Neural cell (in vitro differentiated cells): ENCODE results near the gene ARHGAP42. TPM values are rescaled to one million over a fixed set of nuclear protein-coding genes. Genes with fewer than 3 reads are reported as not detected.

ENCODE experiments used
- H2AFZ ChIP-seq: fragments of 200-600, 300-800 bp; sonication (generic), shearing (Covaris generic); 2 replicates; pipeline ENCODE4 v1.6.0; 2014; ENCODE audit warnings: low read depth, mild to moderate bottlenecking, antibody characterized with exemption, low read length, moderate library complexity
- H3F3A ChIP-seq: fragments of 200-600 bp; shearing (Covaris generic); 2 replicates; pipeline ENCODE4 v1.6.1; 2016; ENCODE audit warnings: mild to moderate bottlenecking, moderate library complexity, mixed read lengths, antibody characterized with exemption, low read length; ENCODE audit not compliant: insufficient read depth, poor library complexity, severe bottlenecking
- H3K27ac ChIP-seq: fragments of 200-600, 300-800 bp; sonication (generic), shearing (Covaris generic); 2 replicates; pipeline ENCODE4 v1.5.1; 2014; ENCODE audit warnings: mild to moderate bottlenecking, low read length, moderate library complexity
- H3K27me3 ChIP-seq: fragments of 300-800, 200-600 bp; sonication (generic), shearing (Covaris generic); 2 replicates; pipeline ENCODE4 v1.6.0; 2014; ENCODE audit warnings: mild to moderate bottlenecking, low read depth, low read length, moderate library complexity; ENCODE audit not compliant: insufficient read depth
- H3K36me3 ChIP-seq: fragments of 300-800, 200-600 bp; sonication (generic), shearing (Covaris generic); 2 replicates; pipeline ENCODE4 v1.5.1; 2014; ENCODE audit warnings: mild to moderate bottlenecking, antibody characterized with exemption, low read length, moderate library complexity; ENCODE audit not compliant: insufficient read depth
- H3K4me2 ChIP-seq: fragments of 300-800, 200-600 bp; sonication (generic), shearing (Covaris generic); 2 replicates; pipeline ENCODE4 v1.6.0; 2014; ENCODE audit warnings: mild to moderate bottlenecking, low read length
- H3K4me3 ChIP-seq: fragments of 300-800, 200-600 bp; sonication (generic), shearing (Covaris generic); 2 replicates; pipeline ENCODE4 v1.5.1; 2014; ENCODE audit warnings: mild to moderate bottlenecking, low read length, moderate library complexity
- H3K79me2 ChIP-seq: fragments of 200-600 bp; shearing (Covaris generic); replicated peaks from 2 replicates; pipeline ENCODE4 v1.6.0; 2014; ENCODE audit warnings: mild to moderate bottlenecking, low read length, moderate library complexity; ENCODE audit not compliant: insufficient read depth
- H3K9ac ChIP-seq: fragments of 300-800, 200-600 bp; sonication (generic), shearing (Covaris generic); 2 replicates; pipeline ENCODE4 v1.6.1; 2016; ENCODE audit warnings: mild to moderate bottlenecking, low read length, mixed read lengths
- H3K9me2 ChIP-seq: fragments of 200-600 bp; shearing (Covaris generic); 2 replicates; pipeline ENCODE4 v1.6.1; 2016; ENCODE audit warnings: mild to moderate bottlenecking, low read length, mixed read lengths; ENCODE audit not compliant: insufficient read depth
- H3K9me3 ChIP-seq: fragments of 200-600, 300-800 bp; sonication (generic), shearing (Covaris generic); 2 replicates; pipeline ENCODE4 v1.6.1; 2016; ENCODE audit warnings: mild to moderate bottlenecking, mixed run types, low read length, moderate library complexity, mixed read lengths
- H4K20me1 ChIP-seq: fragments of 200-600 bp; shearing (Covaris generic); 2 replicates; pipeline ENCODE4 v1.6.1; 2016; ENCODE audit warnings: mild to moderate bottlenecking, mixed run types; ENCODE audit not compliant: insufficient read depth
- EP300 ChIP-seq: fragments of 450-650 bp; conservative IDR thresholded peaks from 2 replicates; pipeline ENCODE4 v1.6.1; 2014; ENCODE audit warnings: antibody characterized with exemption, mild to moderate bottlenecking, moderate library complexity; ENCODE audit not compliant: poor library complexity, severe bottlenecking
- EZH2 ChIP-seq: fragments of 200-600, 300-800 bp; shearing (Covaris generic), sonication (generic); IDR thresholded peaks from 2 replicates; pipeline ENCODE4 v1.6.1; 2014; ENCODE audit warnings: antibody characterized with exemption, low read length, borderline replicate concordance, mild to moderate bottlenecking; ENCODE audit not compliant: insufficient read depth, poor library complexity, severe bottlenecking
- MXI1 ChIP-seq: fragments of 450-650 bp; conservative IDR thresholded peaks from 2 replicates; pipeline ENCODE4 v1.6.1; 2014; ENCODE audit warnings: antibody characterized with exemption, mild to moderate bottlenecking; ENCODE audit not compliant: poor library complexity, severe bottlenecking
- POLR2AphosphoS5 ChIP-seq: IDR thresholded peaks from 2 replicates; pipeline ENCODE4 v1.6.1; 2012
- RAD21 ChIP-seq: fragments of 450-650 bp; conservative IDR thresholded peaks from 2 replicates; pipeline ENCODE4 v1.6.1; 2014; ENCODE audit warnings: antibody characterized with exemption, mild to moderate bottlenecking, moderate library complexity
- SMC3 ChIP-seq: fragments of 450-650 bp; conservative IDR thresholded peaks from 2 replicates; pipeline ENCODE4 v1.6.1; 2014; ENCODE audit warnings: antibody characterized with exemption, mild to moderate bottlenecking, moderate library complexity; ENCODE audit not compliant: poor library complexity
- TAF1 ChIP-seq: IDR thresholded peaks from 2 replicates; pipeline ENCODE4 v1.6.1; 2012; ENCODE audit warnings: low read depth
- polyA plus RNA-seq: library from polyadenylated mRNA; depleted of rRNA; stranded (reverse); fragments of >200 nt; gene quantifications from 2 replicates; pipeline ENCODE4 v1.2.3, GENCODE V29; 2014
- TF ChIP-seq, protein P1 (sequence below): IDR thresholded peaks from 2 replicates; pipeline ENCODE4 v1.6.1; 2012; ENCODE audit warnings: borderline replicate concordance
- TF ChIP-seq, protein P2 (sequence below): fragments of 450-650 bp; IDR thresholded peaks from 2 replicates; pipeline ENCODE4 v1.5.1; 2014; ENCODE audit warnings: antibody characterized with exemption, mild to moderate bottlenecking, moderate library complexity; ENCODE audit not compliant: poor library complexity, severe bottlenecking

ARHGAP42 gene
- polyA plus RNA-seq, 1 donor from 2014 or later, result 0.64 TPM

DNA sequence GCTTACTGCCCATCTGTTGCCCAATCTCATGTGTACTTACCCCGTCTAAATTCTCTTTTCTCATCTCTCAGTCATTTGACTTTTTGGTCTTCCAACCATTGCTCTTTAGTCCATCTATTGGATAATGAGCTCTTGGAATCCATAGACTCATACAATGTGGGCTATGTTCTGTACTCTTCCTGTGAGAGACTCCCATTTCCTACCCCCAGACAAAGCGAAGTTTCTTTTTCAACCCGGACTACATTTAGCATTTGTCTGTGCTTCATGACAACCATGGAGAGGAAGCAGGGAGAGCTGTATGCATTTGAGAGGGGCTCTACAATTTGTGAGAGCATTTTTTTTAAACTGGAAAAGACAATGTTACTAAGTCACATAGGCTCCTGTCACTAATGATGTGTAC, 4.0 kb upstream of the ARHGAP42 start:
- Histone ChIP-seq H3K9me2 (no peaks in the 10 kb centered on the region), H3K36me3 (no peaks in the 10 kb centered on the region), H3K27ac (no peak overlapping the region), H4K20me1 (no peaks in the 10 kb centered on the region), H2AFZ (no peak overlapping the region), H3K4me2 (no peak overlapping the region), H3K9me3 (no peaks in the 10 kb centered on the region), H3K27me3 (peaks cover 16% of the 10 kb centered on the region), H3K79me2 (no peaks in the 10 kb centered on the region), H3K9ac (no peak overlapping the region), H3K4me3 (no peak overlapping the region), H3F3A (no peaks in the 10 kb centered on the region)
- TF ChIP-seq EP300, result no peak
- TF ChIP-seq, protein P1, sequence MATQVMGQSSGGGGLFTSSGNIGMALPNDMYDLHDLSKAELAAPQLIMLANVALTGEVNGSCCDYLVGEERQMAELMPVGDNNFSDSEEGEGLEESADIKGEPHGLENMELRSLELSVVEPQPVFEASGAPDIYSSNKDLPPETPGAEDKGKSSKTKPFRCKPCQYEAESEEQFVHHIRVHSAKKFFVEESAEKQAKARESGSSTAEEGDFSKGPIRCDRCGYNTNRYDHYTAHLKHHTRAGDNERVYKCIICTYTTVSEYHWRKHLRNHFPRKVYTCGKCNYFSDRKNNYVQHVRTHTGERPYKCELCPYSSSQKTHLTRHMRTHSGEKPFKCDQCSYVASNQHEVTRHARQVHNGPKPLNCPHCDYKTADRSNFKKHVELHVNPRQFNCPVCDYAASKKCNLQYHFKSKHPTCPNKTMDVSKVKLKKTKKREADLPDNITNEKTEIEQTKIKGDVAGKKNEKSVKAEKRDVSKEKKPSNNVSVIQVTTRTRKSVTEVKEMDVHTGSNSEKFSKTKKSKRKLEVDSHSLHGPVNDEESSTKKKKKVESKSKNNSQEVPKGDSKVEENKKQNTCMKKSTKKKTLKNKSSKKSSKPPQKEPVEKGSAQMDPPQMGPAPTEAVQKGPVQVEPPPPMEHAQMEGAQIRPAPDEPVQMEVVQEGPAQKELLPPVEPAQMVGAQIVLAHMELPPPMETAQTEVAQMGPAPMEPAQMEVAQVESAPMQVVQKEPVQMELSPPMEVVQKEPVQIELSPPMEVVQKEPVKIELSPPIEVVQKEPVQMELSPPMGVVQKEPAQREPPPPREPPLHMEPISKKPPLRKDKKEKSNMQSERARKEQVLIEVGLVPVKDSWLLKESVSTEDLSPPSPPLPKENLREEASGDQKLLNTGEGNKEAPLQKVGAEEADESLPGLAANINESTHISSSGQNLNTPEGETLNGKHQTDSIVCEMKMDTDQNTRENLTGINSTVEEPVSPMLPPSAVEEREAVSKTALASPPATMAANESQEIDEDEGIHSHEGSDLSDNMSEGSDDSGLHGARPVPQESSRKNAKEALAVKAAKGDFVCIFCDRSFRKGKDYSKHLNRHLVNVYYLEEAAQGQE, result no peak
- TF ChIP-seq MXI1, result no peak
- no peak for TF ChIP-seq SMC3
- TF ChIP-seq EZH2, result no peak
- TF ChIP-seq, protein P2, sequence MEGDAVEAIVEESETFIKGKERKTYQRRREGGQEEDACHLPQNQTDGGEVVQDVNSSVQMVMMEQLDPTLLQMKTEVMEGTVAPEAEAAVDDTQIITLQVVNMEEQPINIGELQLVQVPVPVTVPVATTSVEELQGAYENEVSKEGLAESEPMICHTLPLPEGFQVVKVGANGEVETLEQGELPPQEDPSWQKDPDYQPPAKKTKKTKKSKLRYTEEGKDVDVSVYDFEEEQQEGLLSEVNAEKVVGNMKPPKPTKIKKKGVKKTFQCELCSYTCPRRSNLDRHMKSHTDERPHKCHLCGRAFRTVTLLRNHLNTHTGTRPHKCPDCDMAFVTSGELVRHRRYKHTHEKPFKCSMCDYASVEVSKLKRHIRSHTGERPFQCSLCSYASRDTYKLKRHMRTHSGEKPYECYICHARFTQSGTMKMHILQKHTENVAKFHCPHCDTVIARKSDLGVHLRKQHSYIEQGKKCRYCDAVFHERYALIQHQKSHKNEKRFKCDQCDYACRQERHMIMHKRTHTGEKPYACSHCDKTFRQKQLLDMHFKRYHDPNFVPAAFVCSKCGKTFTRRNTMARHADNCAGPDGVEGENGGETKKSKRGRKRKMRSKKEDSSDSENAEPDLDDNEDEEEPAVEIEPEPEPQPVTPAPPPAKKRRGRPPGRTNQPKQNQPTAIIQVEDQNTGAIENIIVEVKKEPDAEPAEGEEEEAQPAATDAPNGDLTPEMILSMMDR, result no peak
- TF ChIP-seq POLR2AphosphoS5, result no peak
- no peak for TF ChIP-seq RAD21
- no peak for TF ChIP-seq TAF1

DNA sequence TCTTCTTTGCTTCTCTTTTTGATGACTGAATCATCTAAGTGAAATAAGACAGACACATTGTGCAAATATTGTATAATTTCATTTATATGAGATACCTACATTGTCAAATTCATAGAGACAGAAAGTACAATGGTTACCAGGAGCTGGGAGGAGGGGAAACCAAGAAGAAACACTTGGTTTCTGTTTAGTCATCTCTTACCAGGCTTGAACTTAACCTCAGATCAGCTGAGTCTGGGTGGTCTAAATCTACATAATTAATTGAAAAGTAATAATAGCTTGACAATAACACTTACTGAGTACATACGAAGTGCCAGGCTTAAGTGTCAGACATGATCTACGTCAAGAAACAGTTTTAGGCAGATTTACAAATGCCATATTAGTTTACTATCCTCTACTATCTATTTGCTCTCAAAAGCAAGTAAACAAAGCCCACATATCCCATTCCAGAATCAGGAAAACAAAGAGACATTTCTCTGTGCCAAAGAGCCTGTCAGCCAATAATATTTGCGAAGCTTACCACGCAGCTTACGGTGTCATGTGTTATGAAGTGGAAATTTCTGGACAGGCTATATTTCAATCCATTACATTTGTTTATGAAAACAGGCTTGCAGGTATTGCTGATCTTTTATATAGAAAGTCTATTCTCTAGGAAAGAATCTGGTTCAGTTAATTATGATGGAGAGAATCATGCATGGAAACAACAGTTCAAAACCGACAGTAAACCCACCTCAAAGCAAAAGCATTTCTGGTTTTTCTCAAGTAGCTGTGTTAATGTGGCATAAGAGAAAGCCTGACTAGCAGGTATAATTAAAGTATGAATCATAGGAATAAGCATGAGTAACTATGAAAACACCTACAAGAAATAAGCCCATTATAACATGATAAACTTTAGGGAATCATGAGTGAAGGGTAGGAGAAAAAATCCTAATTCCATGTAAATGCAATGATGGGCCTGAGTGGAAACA, 2.7 kb upstream of the ARHGAP42 start:
- no peaks in the 10 kb centered on the region for H3K9me3 ChIP-seq
- no peaks in the 10 kb centered on the region for H4K20me1 ChIP-seq
- H3K36me3 ChIP-seq, result no peaks in the 10 kb centered on the region
- H3K27ac ChIP-seq, result no peak overlapping the region
- H3F3A ChIP-seq, result no peaks in the 10 kb centered on the region
- no peak overlapping the region for H2AFZ ChIP-seq
- no peak overlapping the region for H3K9ac ChIP-seq
- H3K4me2 ChIP-seq, result no peak overlapping the region
- no peaks in the 10 kb centered on the region for H3K9me2 ChIP-seq
- H3K4me3 ChIP-seq, result no peak overlapping the region
- H3K79me2 ChIP-seq, result no peaks in the 10 kb centered on the region
- TF ChIP-seq RAD21 (no peak), SMC3 (no peak), MXI1 (no peak), POLR2AphosphoS5 (no peak), EZH2 (no peak), TAF1 (no peak), EP300 (no peak)
- TF ChIP-seq, protein P1, result no peak
- TF ChIP-seq, protein P2, result no peak
- H3K27me3 ChIP-seq, result peaks cover 23% of the 10 kb centered on the region
